Measurements from ENCODE around the gene IL17RD. TPM values are rescaled to one million over a fixed set of nuclear protein-coding genes. Genes with fewer than 3 reads are reported as not detected.

IL17RD gene
- total RNA-seq, 4 donors from 2014 or later, result 2.9 to 5.9 (median 5.4) TPM

DNA sequence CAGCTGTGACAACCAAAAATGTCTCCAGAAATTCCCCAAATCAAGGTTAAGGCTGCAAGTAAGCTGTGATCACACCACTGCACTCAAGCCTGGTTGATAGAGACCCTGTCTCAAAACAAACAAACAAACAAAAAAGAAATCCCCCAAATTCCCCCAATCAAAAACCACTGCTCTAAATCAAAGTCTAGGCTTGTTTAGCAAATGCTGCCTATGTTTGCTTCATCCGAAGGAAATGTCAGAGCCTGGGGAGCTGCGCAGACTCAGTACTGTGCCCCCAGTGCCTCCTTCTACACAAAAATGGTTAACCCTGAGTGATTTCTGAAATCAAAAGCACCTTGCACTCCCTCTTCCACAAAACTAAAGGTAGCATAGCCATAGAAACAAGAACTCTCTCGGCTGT, 13.4 kb downstream of the IL17RD start:
- 73 to 89% methylated on average over 3 of the region's 3 CpGs for WGBS, 2 donors
- TF ChIP-seq, protein P1, sequence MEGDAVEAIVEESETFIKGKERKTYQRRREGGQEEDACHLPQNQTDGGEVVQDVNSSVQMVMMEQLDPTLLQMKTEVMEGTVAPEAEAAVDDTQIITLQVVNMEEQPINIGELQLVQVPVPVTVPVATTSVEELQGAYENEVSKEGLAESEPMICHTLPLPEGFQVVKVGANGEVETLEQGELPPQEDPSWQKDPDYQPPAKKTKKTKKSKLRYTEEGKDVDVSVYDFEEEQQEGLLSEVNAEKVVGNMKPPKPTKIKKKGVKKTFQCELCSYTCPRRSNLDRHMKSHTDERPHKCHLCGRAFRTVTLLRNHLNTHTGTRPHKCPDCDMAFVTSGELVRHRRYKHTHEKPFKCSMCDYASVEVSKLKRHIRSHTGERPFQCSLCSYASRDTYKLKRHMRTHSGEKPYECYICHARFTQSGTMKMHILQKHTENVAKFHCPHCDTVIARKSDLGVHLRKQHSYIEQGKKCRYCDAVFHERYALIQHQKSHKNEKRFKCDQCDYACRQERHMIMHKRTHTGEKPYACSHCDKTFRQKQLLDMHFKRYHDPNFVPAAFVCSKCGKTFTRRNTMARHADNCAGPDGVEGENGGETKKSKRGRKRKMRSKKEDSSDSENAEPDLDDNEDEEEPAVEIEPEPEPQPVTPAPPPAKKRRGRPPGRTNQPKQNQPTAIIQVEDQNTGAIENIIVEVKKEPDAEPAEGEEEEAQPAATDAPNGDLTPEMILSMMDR (IDR thresholded peaks at IDR 0.05), result no peak
- TF ChIP-seq POLR2A (IDR thresholded peaks at IDR 0.05), result no peak
- no peak for DNase-seq (ENCODE audit: low spot score in 2 of 2)
- no peak overlapping the region for H3K4me3 ChIP-seq (ENCODE audit: low read depth, poor library complexity, severe bottlenecking)
- intact Hi-C loops (cut with DNase I; ENCODE audit: low total_unique reads), result no loop called here

- intact Hi-C loops (cut with DNase I; ENCODE audit: low total_unique reads), result no loop called here
- DNase-seq (ENCODE audit: low spot score in 2 of 2), result no peak
- no peak overlapping the region for H3K4me3 ChIP-seq (ENCODE audit: low read depth, poor library complexity, severe bottlenecking)
Observed at GRCh38 chr3:57151021-57151449, 14.1 kb downstream of the IL17RD start.

DNA sequence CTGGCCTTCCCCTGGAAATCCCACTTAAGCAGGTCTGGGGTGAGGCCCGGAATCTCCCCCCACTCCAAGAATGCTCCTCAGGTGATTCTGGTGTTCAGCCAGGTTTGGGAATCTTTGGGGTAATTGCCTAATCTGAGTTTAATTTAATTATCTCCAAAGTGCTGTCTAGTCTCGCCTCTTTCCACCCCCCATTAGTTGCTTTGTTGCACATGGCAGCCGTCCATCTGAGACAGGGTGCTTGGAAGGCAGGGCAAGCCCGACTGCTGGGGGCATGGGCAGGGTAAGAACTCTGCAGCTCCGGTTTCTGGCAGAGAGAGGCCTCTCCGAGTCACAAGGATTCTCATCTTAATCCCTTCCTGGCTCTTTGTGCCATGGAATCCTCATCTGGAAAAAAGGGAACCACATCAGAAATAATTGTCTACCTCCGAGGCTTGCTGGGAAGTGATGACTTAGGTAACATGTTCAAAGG, 15.0 kb downstream of the IL17RD start:
- TF ChIP-seq, protein P1 (IDR thresholded peaks at IDR 0.05), result no peak
- no peak for TF ChIP-seq POLR2A (IDR thresholded peaks at IDR 0.05)
- no peak overlapping the region for H3K4me3 ChIP-seq (ENCODE audit: low read depth, poor library complexity, severe bottlenecking)
- 35 to 39% methylated on average over 7 of the region's 7 CpGs for WGBS, 2 donors
- intact Hi-C loops (cut with DNase I; ENCODE audit: low total_unique reads), result no loop called here
- DNase-seq (ENCODE audit: low spot score in 2 of 2), result peak in 1 of 2 donors; percentile 79

More at GRCh38 chr3:57151021-57151449, 14.1 kb downstream of the IL17RD start:
- 51 to 62% methylated on average over 2 of the region's 2 CpGs for WGBS, 2 donors
- no peak for TF ChIP-seq POLR2A (IDR thresholded peaks at IDR 0.05)
- TF ChIP-seq, protein P1 (IDR thresholded peaks at IDR 0.05), result no peak

GRCh38 chr3:57147071-57147470, 18.1 kb downstream of the IL17RD start:
- 84 to 92% methylated on average over 2 of the region's 2 CpGs for WGBS, 2 donors
- DNase-seq (ENCODE audit: low spot score in 2 of 2), result no peak
- TF ChIP-seq, protein P1 (IDR thresholded peaks at IDR 0.05), result no peak
- TF ChIP-seq POLR2A (IDR thresholded peaks at IDR 0.05), result no peak
- intact Hi-C loops (cut with DNase I; ENCODE audit: low total_unique reads), result no loop called here
- no peak overlapping the region for H3K4me3 ChIP-seq (ENCODE audit: low read depth, poor library complexity, severe bottlenecking)

GRCh38 chr3:57145852-57146251, 19.3 kb downstream of the IL17RD start:
- H3K4me3 ChIP-seq (ENCODE audit: low read depth, poor library complexity, severe bottlenecking), result no peak overlapping the region
- DNase-seq (ENCODE audit: low spot score in 2 of 2), result no peak
- intact Hi-C loops (cut with DNase I; ENCODE audit: low total_unique reads), result no loop called here
- WGBS, 2 donors, result 93 to 97% methylated on average over 13 of the region's 13 CpGs
- TF ChIP-seq, protein P1 (IDR thresholded peaks at IDR 0.05), result no peak
- no peak for TF ChIP-seq POLR2A (IDR thresholded peaks at IDR 0.05)

- intact Hi-C loops (cut with DNase I; ENCODE audit: low total_unique reads), result no loop called here
- no peak for DNase-seq (ENCODE audit: low spot score in 2 of 2)
- no peak overlapping the region for H3K4me3 ChIP-seq (ENCODE audit: low read depth, poor library complexity, severe bottlenecking)
- 67 to 73% methylated on average over 3 of the region's 3 CpGs for WGBS, 2 donors
- TF ChIP-seq POLR2A (IDR thresholded peaks at IDR 0.05), result no peak
- TF ChIP-seq, protein P1 (IDR thresholded peaks at IDR 0.05), result no peak
Observed at GRCh38 chr3:57144952-57145351, 20.2 kb downstream of the IL17RD start.
